Hepatocyte (in vitro differentiated cells): ENCODE results near the gene PLA2G12A. TPM values are rescaled to one million over a fixed set of nuclear protein-coding genes. Genes with fewer than 3 reads are reported as not detected.

Source experiments
- DNase-seq: peaks from one replicate; pipeline ENCODE4 v3.0.0-alpha.2; 2016; ENCODE audit warnings: low spot score
- H2AFZ ChIP-seq: fragments of 200-600 bp; sonication (generic); 2 replicates; pipeline ENCODE4 v1.6.0; 2016; ENCODE audit warnings: antibody characterized with exemption, mild to moderate bottlenecking
- H3K27ac ChIP-seq: fragments of 200-600 bp; sonication (generic); 2 replicates; pipeline ENCODE4 v1.5.1; 2016; ENCODE audit warnings: mild to moderate bottlenecking
- H3K27me3 ChIP-seq: fragments of 200-600 bp; sonication (generic); 2 replicates; pipeline ENCODE4 v1.6.1; 2016
- H3K36me3 ChIP-seq: fragments of 200-600 bp; sonication (generic); replicated peaks from 2 replicates; pipeline ENCODE4 v1.5.1; 2016; ENCODE audit warnings: low read depth; ENCODE audit not compliant: insufficient read depth
- H3K4me1 ChIP-seq: fragments of 200-600 bp; sonication (generic); 2 replicates; pipeline ENCODE4 v1.5.1; 2016; ENCODE audit warnings: mild to moderate bottlenecking, moderate library complexity; ENCODE audit not compliant: insufficient read depth
- H3K4me2 ChIP-seq: fragments of 200-600 bp; sonication (generic); 2 replicates; pipeline ENCODE4 v1.6.0; 2016
- H3K4me3 ChIP-seq: fragments of 200-600 bp; sonication (generic); 2 replicates; pipeline ENCODE4 v1.5.1; 2016; ENCODE audit warnings: mild to moderate bottlenecking
- H3K79me2 ChIP-seq: fragments of 200-600 bp; sonication (generic); 2 replicates; pipeline ENCODE4 v1.6.0; 2017; ENCODE audit warnings: mild to moderate bottlenecking
- H3K9me2 ChIP-seq: fragments of 200-600 bp; sonication (generic); replicated peaks from 2 replicates; pipeline ENCODE4 v1.6.0; 2017; ENCODE audit warnings: mild to moderate bottlenecking; ENCODE audit not compliant: insufficient read depth
- H3K9me3 ChIP-seq: fragments of 200-600 bp; sonication (generic); 2 replicates; pipeline ENCODE4 v1.5.1; 2016; ENCODE audit warnings: low read depth, mild to moderate bottlenecking
- H4K20me1 ChIP-seq: fragments of 200-600 bp; sonication (generic); 2 replicates; pipeline ENCODE4 v1.6.0; 2016; ENCODE audit warnings: mild to moderate bottlenecking; ENCODE audit not compliant: insufficient read depth, poor library complexity, severe bottlenecking
- EZH2 ChIP-seq: fragments of 200-600 bp; sonication (generic); IDR thresholded peaks from 2 replicates; pipeline ENCODE4 v1.6.1; 2016; ENCODE audit warnings: antibody characterized with exemption, mild to moderate bottlenecking, borderline replicate concordance
- EZH2phosphoT487 ChIP-seq: fragments of 200-600 bp; sonication (generic); IDR thresholded peaks from one replicate; pipeline ENCODE4 v1.6.1; 2018; ENCODE audit warnings: antibody characterized with exemption, mild to moderate bottlenecking, low read depth, moderate library complexity; ENCODE audit not compliant: unreplicated experiment, severe bottlenecking
- WGBS: methylation state at CpG from one replicate; pipeline ENCODE4 v1.1.6; 2016; ENCODE audit warnings: low lambda C conversion rate; ENCODE audit errors: missing lambda C conversion rate; 5-methylcytosine and 5-hydroxymethylcytosine counted together
- polyA plus RNA-seq: library from polyadenylated mRNA; unstranded; fragments of >200 nt; fragmentation: Nextera tagmentation; extraction: Ambion mirVana; gene quantifications from 2 replicates; pipeline ENCODE4 v1.2.1, GENCODE V29; 2016
- total RNA-seq: library from RNA; depleted of rRNA; stranded (reverse); fragments of >200 nt; gene quantifications from 2 replicates; pipeline ENCODE4 v1.2.3, GENCODE V29; 2014
- TF ChIP-seq, protein P1 (sequence below): fragments of 200-600 bp; sonication (generic); IDR thresholded peaks from 2 replicates; pipeline ENCODE4 v1.5.1; 2016; ENCODE audit warnings: antibody characterized with exemption, mild to moderate bottlenecking; ENCODE audit not compliant: poor library complexity

PLA2G12A gene
- total and polyA plus RNA-seq, 2 experiments from 2014 or later = 32.7 to 91.4 TPM

- H3K9me2 ChIP-seq = no peaks in the 10 kb centered on the region
- no peak for DNase-seq
- TF ChIP-seq, protein P1, sequence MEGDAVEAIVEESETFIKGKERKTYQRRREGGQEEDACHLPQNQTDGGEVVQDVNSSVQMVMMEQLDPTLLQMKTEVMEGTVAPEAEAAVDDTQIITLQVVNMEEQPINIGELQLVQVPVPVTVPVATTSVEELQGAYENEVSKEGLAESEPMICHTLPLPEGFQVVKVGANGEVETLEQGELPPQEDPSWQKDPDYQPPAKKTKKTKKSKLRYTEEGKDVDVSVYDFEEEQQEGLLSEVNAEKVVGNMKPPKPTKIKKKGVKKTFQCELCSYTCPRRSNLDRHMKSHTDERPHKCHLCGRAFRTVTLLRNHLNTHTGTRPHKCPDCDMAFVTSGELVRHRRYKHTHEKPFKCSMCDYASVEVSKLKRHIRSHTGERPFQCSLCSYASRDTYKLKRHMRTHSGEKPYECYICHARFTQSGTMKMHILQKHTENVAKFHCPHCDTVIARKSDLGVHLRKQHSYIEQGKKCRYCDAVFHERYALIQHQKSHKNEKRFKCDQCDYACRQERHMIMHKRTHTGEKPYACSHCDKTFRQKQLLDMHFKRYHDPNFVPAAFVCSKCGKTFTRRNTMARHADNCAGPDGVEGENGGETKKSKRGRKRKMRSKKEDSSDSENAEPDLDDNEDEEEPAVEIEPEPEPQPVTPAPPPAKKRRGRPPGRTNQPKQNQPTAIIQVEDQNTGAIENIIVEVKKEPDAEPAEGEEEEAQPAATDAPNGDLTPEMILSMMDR = no peak
- TF ChIP-seq EZH2phosphoT487 = no peak
- TF ChIP-seq EZH2 = no peak
- no peaks in the 10 kb centered on the region for H3K27me3 ChIP-seq
- H3K9me3 ChIP-seq = no peaks in the 10 kb centered on the region
- no peak overlapping the region for H3K4me2 ChIP-seq
- peaks cover 5% of the 10 kb centered on the region for H4K20me1 ChIP-seq
- H3K4me3 ChIP-seq = no peak overlapping the region
- peaks cover 98% of the 10 kb centered on the region for H3K79me2 ChIP-seq
- no peaks in the 10 kb centered on the region for H3K36me3 ChIP-seq
- peaks cover 6% of the 10 kb centered on the region for H3K4me1 ChIP-seq
- WGBS = 99% methylated on average over 2 of the region's 2 CpGs
- no peak overlapping the region for H3K27ac ChIP-seq
- no peak overlapping the region for H2AFZ ChIP-seq
Observed at GRCh38 chr4:109723110-109723509, 6.8 kb downstream of the PLA2G12A start.

GRCh38 chr4:109722357-109722756, 7.5 kb downstream of the PLA2G12A start:
- Histone ChIP-seq H3K9me3 (no peaks in the 10 kb centered on the region), H4K20me1 (peaks cover 6% of the 10 kb centered on the region), H3K27ac (no peak overlapping the region), H2AFZ (no peak overlapping the region), H3K36me3 (no peaks in the 10 kb centered on the region), H3K4me3 (no peak overlapping the region), H3K4me1 (peaks cover 1% of the 10 kb centered on the region), H3K4me2 (no peak overlapping the region), H3K79me2 (peaks cover 95% of the 10 kb centered on the region), H3K27me3 (no peaks in the 10 kb centered on the region), H3K9me2 (no peaks in the 10 kb centered on the region)
- no peak for TF ChIP-seq EZH2
- no peak for TF ChIP-seq EZH2phosphoT487
- TF ChIP-seq, protein P1 = no peak
- no peak for DNase-seq

GRCh38 chr4:109721033-109721432, 8.8 kb downstream of the PLA2G12A start:
- Histone ChIP-seq H3K79me2 (peaks cover 82% of the 10 kb centered on the region), H2AFZ (no peak overlapping the region), H3K27me3 (no peaks in the 10 kb centered on the region), H3K4me1 (no peaks in the 10 kb centered on the region), H3K9me2 (no peaks in the 10 kb centered on the region), H3K9me3 (no peaks in the 10 kb centered on the region), H3K4me2 (no peak overlapping the region), H3K4me3 (no peak overlapping the region), H3K36me3 (no peaks in the 10 kb centered on the region), H3K27ac (no peak overlapping the region), H4K20me1 (peaks cover 6% of the 10 kb centered on the region)
- WGBS = 96% methylated on average over 6 of the region's 7 CpGs
- no peak for DNase-seq
- TF ChIP-seq EZH2phosphoT487 (no peak), EZH2 (no peak)
- TF ChIP-seq, protein P1 = no peak

GRCh38 chr4:109719604-109720003, 10.3 kb downstream of the PLA2G12A start:
- H3K27ac ChIP-seq = no peak overlapping the region
- no peaks in the 10 kb centered on the region for H3K27me3 ChIP-seq
- H3K79me2 ChIP-seq = peaks cover 68% of the 10 kb centered on the region
- TF ChIP-seq EZH2phosphoT487 = no peak
- TF ChIP-seq, protein P1 = no peak
- no peak for TF ChIP-seq EZH2
- H3K36me3 ChIP-seq = no peaks in the 10 kb centered on the region
- peaks cover 6% of the 10 kb centered on the region for H4K20me1 ChIP-seq
- DNase-seq = no peak
- H3K9me3 ChIP-seq = no peaks in the 10 kb centered on the region
- H2AFZ ChIP-seq = no peak overlapping the region
- 96% methylated on average over 4 of the region's 4 CpGs for WGBS
- no peak overlapping the region for H3K4me3 ChIP-seq
- H3K4me2 ChIP-seq = no peak overlapping the region
- H3K4me1 ChIP-seq = no peaks in the 10 kb centered on the region
- H3K9me2 ChIP-seq = no peaks in the 10 kb centered on the region
